Karpas-422 (cell line): ENCODE measurements around the gene CASD1. TPM values are rescaled to one million over a fixed set of nuclear protein-coding genes. Genes with fewer than 3 reads are reported as not detected.

Source experiments
- DNase-seq: peaks from one replicate; pipeline ENCODE4 v3.0.0-alpha.2; 2015
- H2AFZ ChIP-seq: fragments of 200-600 bp; sonication (generic); 2 replicates; pipeline ENCODE4 v1.6.1; 2014; ENCODE audit warnings: antibody characterized with exemption, low read length, mixed read lengths
- H3K27ac ChIP-seq: fragments of 200-600 bp; sonication (generic); 2 replicates; pipeline ENCODE4 v1.5.1; 2014; ENCODE audit warnings: mild to moderate bottlenecking, low read length, moderate library complexity
- H3K27me3 ChIP-seq: fragments of 200-600 bp; sonication (generic); 2 replicates; pipeline ENCODE4 v1.6.1; 2014; ENCODE audit warnings: low read length, mixed read lengths
- H3K36me3 ChIP-seq: fragments of 200-600 bp; sonication (generic); 2 replicates; pipeline ENCODE4 v1.6.1; 2014; ENCODE audit warnings: low read length, mixed read lengths; ENCODE audit not compliant: insufficient read depth
- H3K4me1 ChIP-seq: fragments of 200-600 bp; sonication (generic); 2 replicates; pipeline ENCODE4 v1.6.1; 2014; ENCODE audit warnings: mild to moderate bottlenecking, low read length, mixed read lengths
- H3K4me2 ChIP-seq: fragments of 200-600 bp; sonication (generic); 2 replicates; pipeline ENCODE4 v1.6.1; 2014; ENCODE audit warnings: low read length, low read depth, mild to moderate bottlenecking; ENCODE audit not compliant: poor library complexity, severe bottlenecking
- H3K4me3 ChIP-seq: fragments of 200-600 bp; sonication (generic); 2 replicates; pipeline ENCODE4 v1.5.1; 2014; ENCODE audit warnings: mild to moderate bottlenecking, antibody characterized with exemption, low read length, mixed read lengths
- H3K79me2 ChIP-seq: fragments of 200-600 bp; sonication (generic); 2 replicates; pipeline ENCODE4 v1.6.1; 2014; ENCODE audit warnings: mild to moderate bottlenecking, low read length, mixed read lengths
- H3K9ac ChIP-seq: fragments of 200-600 bp; sonication (generic); 2 replicates; pipeline ENCODE4 v1.6.0; 2014; ENCODE audit warnings: low read length
- H3K9me2 ChIP-seq: fragments of 200-600 bp; sonication (generic), shearing (Covaris generic); replicated peaks from 2 replicates; pipeline ENCODE4 v1.6.0; 2014; ENCODE audit warnings: mild to moderate bottlenecking, low read length, moderate library complexity; ENCODE audit not compliant: insufficient read depth
- H3K9me3 ChIP-seq: fragments of 300-700, 200-600 bp; sonication (generic); 2 replicates; pipeline ENCODE4 v1.6.1; 2014; ENCODE audit warnings: low read length, mixed read lengths
- H4K20me1 ChIP-seq: fragments of 200-600 bp; sonication (generic); 2 replicates; pipeline ENCODE4 v1.6.1; 2014; ENCODE audit warnings: mild to moderate bottlenecking, antibody characterized with exemption, low read length, low read depth; ENCODE audit not compliant: insufficient read depth
- total RNA-seq: library from RNA; depleted of rRNA; stranded (reverse); fragments of >200 nt; shearing (Covaris generic); gene quantifications from 2 replicates; pipeline ENCODE4 v1.2.3, GENCODE V29; 2014; ENCODE audit warnings: low replicate concordance; rRNA removed

CASD1 gene
- 20.9 and 56.6 TPM in 2 replicates for total RNA-seq

GRCh38 chr7:94509264-94509886 lies at the start of gene CASD1:
Gene CASD1, plus strand, starts transcription at chr7:94509809. Its CDS starts 276 bp downstream, at chr7:94510085.
- no peaks in the 10 kb centered on the region for H4K20me1 ChIP-seq
- H2AFZ ChIP-seq = peak within 1 kb of the TSS; percentile 85
- H3K9me2 ChIP-seq = no peaks in the 10 kb centered on the region
- H3K4me2 ChIP-seq = peak within 1 kb of the TSS; percentile 96
- H3K27ac ChIP-seq = peak within 1 kb of the TSS; percentile 69
- no peaks in the 10 kb centered on the region for H3K27me3 ChIP-seq
- H3K9ac ChIP-seq = peak within 1 kb of the TSS; percentile 95
- H3K4me1 ChIP-seq = peaks cover 49% of the 10 kb centered on the region
- peaks cover 4% of the 10 kb centered on the region; the same call in 1 of the 2 replicates for H3K36me3 ChIP-seq
- H3K4me3 ChIP-seq = peak within 1 kb of the TSS; percentile 83
- DNase-seq = peak; percentile 84
- H3K9me3 ChIP-seq = no peaks in the 10 kb centered on the region
- peaks cover 48% of the 10 kb centered on the region for H3K79me2 ChIP-seq

- Histone ChIP-seq H3K9me3 (no peaks in the 10 kb centered on the region), H3K4me3 (no peak overlapping the region), H4K20me1 (no peaks in the 10 kb centered on the region)
These were observed 43.1 kb upstream of the CASD1 start for GRCh38 chr7:94466516-94466915.

GRCh38 chr7:94471604-94472003 lies 38.0 kb upstream of the CASD1 start:
- no peaks in the 10 kb centered on the region for H4K20me1 ChIP-seq
- no peak overlapping the region for H3K27ac ChIP-seq
- no peaks in the 10 kb centered on the region for H3K36me3 ChIP-seq
- H3K4me1 ChIP-seq = no peaks in the 10 kb centered on the region
- no peak overlapping the region for H3K9ac ChIP-seq
- H3K4me3 ChIP-seq = no peak overlapping the region
- H3K9me3 ChIP-seq = no peaks in the 10 kb centered on the region
- no peak overlapping the region for H3K4me2 ChIP-seq
- no peak overlapping the region for H2AFZ ChIP-seq
- H3K79me2 ChIP-seq = no peaks in the 10 kb centered on the region
- no peaks in the 10 kb centered on the region for H3K27me3 ChIP-seq
- DNase-seq = no peak
- H3K9me2 ChIP-seq = no peaks in the 10 kb centered on the region

More at GRCh38 chr7:94466516-94466915, 43.1 kb upstream of the CASD1 start:
- H3K4me1 ChIP-seq = no peaks in the 10 kb centered on the region
- no peak overlapping the region for H3K4me2 ChIP-seq
- no peaks in the 10 kb centered on the region for H3K27me3 ChIP-seq
- no peak overlapping the region for H2AFZ ChIP-seq
- no peak overlapping the region for H3K9ac ChIP-seq
- no peak for DNase-seq
- H3K36me3 ChIP-seq = no peaks in the 10 kb centered on the region
- H3K79me2 ChIP-seq = no peaks in the 10 kb centered on the region
- H3K9me2 ChIP-seq = no peaks in the 10 kb centered on the region
- no peak overlapping the region for H3K27ac ChIP-seq

GRCh38 chr7:94472608-94473007 lies 37.0 kb upstream of the CASD1 start:
- no peak for DNase-seq
- Histone ChIP-seq H2AFZ (no peak overlapping the region), H3K4me2 (no peak overlapping the region), H3K9me2 (no peaks in the 10 kb centered on the region), H3K27ac (no peak overlapping the region), H3K9me3 (no peaks in the 10 kb centered on the region), H3K9ac (no peak overlapping the region), H3K79me2 (no peaks in the 10 kb centered on the region), H4K20me1 (no peaks in the 10 kb centered on the region), H3K4me3 (no peak overlapping the region), H3K36me3 (no peaks in the 10 kb centered on the region), H3K27me3 (no peaks in the 10 kb centered on the region), H3K4me1 (no peaks in the 10 kb centered on the region)

GRCh38 chr7:94476251-94476840 lies 33.3 kb upstream of the CASD1 start:
- Histone ChIP-seq H3K27ac (no peak overlapping the region), H3K4me2 (no peak overlapping the region), H3K27me3 (no peaks in the 10 kb centered on the region), H3K9ac (no peak overlapping the region), H2AFZ (no peak overlapping the region), H3K4me3 (no peak overlapping the region), H3K9me3 (no peaks in the 10 kb centered on the region), H3K79me2 (no peaks in the 10 kb centered on the region), H3K4me1 (no peaks in the 10 kb centered on the region), H3K36me3 (no peaks in the 10 kb centered on the region), H4K20me1 (no peaks in the 10 kb centered on the region), H3K9me2 (no peaks in the 10 kb centered on the region)
- DNase-seq = no peak

- Histone ChIP-seq H3K27me3 (no peaks in the 10 kb centered on the region), H3K9ac (no peak overlapping the region), H3K4me1 (no peaks in the 10 kb centered on the region), H2AFZ (no peak overlapping the region), H3K9me3 (no peaks in the 10 kb centered on the region), H3K4me2 (no peak overlapping the region), H3K9me2 (no peaks in the 10 kb centered on the region), H3K27ac (no peak overlapping the region), H3K4me3 (no peak overlapping the region), H3K36me3 (no peaks in the 10 kb centered on the region), H3K79me2 (no peaks in the 10 kb centered on the region), H4K20me1 (no peaks in the 10 kb centered on the region)
- DNase-seq = no peak
These were observed 31.7 kb upstream of the CASD1 start for GRCh38 chr7:94477878-94478277.

- no peaks in the 10 kb centered on the region for H3K9me3 ChIP-seq
- no peak for DNase-seq
- no peaks in the 10 kb centered on the region for H3K27me3 ChIP-seq
- H3K4me1 ChIP-seq = no peaks in the 10 kb centered on the region
- H3K36me3 ChIP-seq = no peaks in the 10 kb centered on the region
- no peak overlapping the region for H3K4me2 ChIP-seq
- no peaks in the 10 kb centered on the region for H3K79me2 ChIP-seq
- H4K20me1 ChIP-seq = no peaks in the 10 kb centered on the region
- H3K27ac ChIP-seq = no peak overlapping the region
- H3K9me2 ChIP-seq = no peaks in the 10 kb centered on the region
- H2AFZ ChIP-seq = no peak overlapping the region
- H3K9ac ChIP-seq = no peak overlapping the region
- no peak overlapping the region for H3K4me3 ChIP-seq
These were observed 30.9 kb upstream of the CASD1 start for GRCh38 chr7:94478648-94479214.

GRCh38 chr7:94481279-94481678 lies 28.3 kb upstream of the CASD1 start:
- Histone ChIP-seq H3K4me2 (no peak overlapping the region), H3K36me3 (no peaks in the 10 kb centered on the region), H3K9me3 (no peaks in the 10 kb centered on the region), H2AFZ (no peak overlapping the region), H3K4me3 (no peak overlapping the region), H3K9ac (no peak overlapping the region), H3K27ac (no peak overlapping the region), H3K79me2 (no peaks in the 10 kb centered on the region), H4K20me1 (no peaks in the 10 kb centered on the region), H3K9me2 (no peaks in the 10 kb centered on the region), H3K4me1 (no peaks in the 10 kb centered on the region), H3K27me3 (no peaks in the 10 kb centered on the region)
- DNase-seq = no peak
